Common myeloid progenitor, CD34-positive (primary cell): Measurements from ENCODE around the gene ZNF185.

ENCODE experiments used
- CTCF ChIA-PET: fragments of 350-600 bp; sonication (Branson Sonifier 250); formaldehyde crosslinking; loops from one replicate; lab custom pipeline; 2021; ENCODE audit warnings: antibody characterized with exemption; lab: Charles Lee
- POLR2A ChIA-PET: fragments of 350-600 bp; sonication (Branson Sonifier 250); formaldehyde crosslinking; loops from one replicate; lab custom pipeline; 2021; ENCODE audit warnings: antibody characterized with exemption; lab: Charles Lee
- DNase-seq, 3 donors: peaks; one replicate each; pipeline versions ENCODE4 v3.0.0 to v3.0.0-alpha.2; 2013
- H3K27ac ChIP-seq, 2 experiments: 1 replicate in 1 of 2; 2 replicates in 1 of 2; pipeline ENCODE4 v1.7.0; 2013; ENCODE audit warnings: inconsistent platforms in 2 of 2, low read length in 2 of 2, mild to moderate bottlenecking in 2 of 2, low read depth in 1 of 2, moderate library complexity in 1 of 2; ENCODE audit not compliant: severe bottlenecking in 2 of 2, insufficient read depth in 1 of 2, poor library complexity in 1 of 2
- H3K27me3 ChIP-seq, 5 experiments: replicated peaks in 2 of 5; 1 replicate in 3 of 5; 2 replicates in 2 of 5; pipeline versions ENCODE4 v1.6.1 to v1.7.0; 2013; ENCODE audit warnings: low read length in 4 of 5, mild to moderate bottlenecking in 2 of 5, moderate library complexity in 2 of 5, inconsistent platforms in 1 of 5; ENCODE audit not compliant: insufficient read depth in 5 of 5, control insufficient read depth in 4 of 5
- H3K36me3 ChIP-seq, 4 experiments: 1 replicate in 2 of 4; 2 replicates in 2 of 4; pipeline versions ENCODE4 v1.6.1 to v1.7.0; 2013; ENCODE audit warnings: low read length in 3 of 4, control low read depth in 1 of 4, mild to moderate bottlenecking in 1 of 4; ENCODE audit not compliant: control insufficient read depth in 4 of 4, insufficient read depth in 4 of 4
- H3K4me1 ChIP-seq, 4 experiments: 1 replicate in 3 of 4; 2 replicates in 1 of 4; pipeline versions ENCODE4 v1.6.1 to v1.7.1; 2013; ENCODE audit warnings: low read length in 3 of 4, mild to moderate bottlenecking in 3 of 4, control low read depth in 1 of 4, inconsistent platforms in 1 of 4, moderate library complexity in 1 of 4; ENCODE audit not compliant: control insufficient read depth in 4 of 4, insufficient read depth in 4 of 4; ENCODE audit errors: control extremely low read depth in 1 of 4
- H3K4me3 ChIP-seq, 7 experiments: 1 replicate in 4 of 7; 2 replicates in 3 of 7; pipeline versions ENCODE4 v1.5.1 to v1.7.0; 2013; ENCODE audit warnings: mild to moderate bottlenecking in 7 of 7, low read length in 6 of 7, moderate library complexity in 6 of 7, inconsistent platforms in 2 of 7, low read depth in 2 of 7, control low read depth in 1 of 7; ENCODE audit not compliant: insufficient read depth in 4 of 7, control insufficient read depth in 1 of 7; ENCODE audit errors: extremely low read depth in 1 of 7
- H3K9me3 ChIP-seq, 5 experiments: 1 replicate in 4 of 5; 2 replicates in 1 of 5; pipeline versions ENCODE4 v1.6.1 to v1.7.1; 2013; ENCODE audit warnings: low read length in 4 of 5, mild to moderate bottlenecking in 2 of 5, inconsistent platforms in 1 of 5, low read depth in 1 of 5, moderate library complexity in 1 of 5; ENCODE audit not compliant: control insufficient read depth in 4 of 5, insufficient read depth in 2 of 5; ENCODE audit errors: control extremely low read depth in 1 of 5
- WGBS: methylation state at CpG from one replicate; pipeline ENCODE4 v1.1.5; 2013; ENCODE audit not compliant: insufficient coverage; 5-methylcytosine and 5-hydroxymethylcytosine counted together

Gene ZNF185

DNA sequence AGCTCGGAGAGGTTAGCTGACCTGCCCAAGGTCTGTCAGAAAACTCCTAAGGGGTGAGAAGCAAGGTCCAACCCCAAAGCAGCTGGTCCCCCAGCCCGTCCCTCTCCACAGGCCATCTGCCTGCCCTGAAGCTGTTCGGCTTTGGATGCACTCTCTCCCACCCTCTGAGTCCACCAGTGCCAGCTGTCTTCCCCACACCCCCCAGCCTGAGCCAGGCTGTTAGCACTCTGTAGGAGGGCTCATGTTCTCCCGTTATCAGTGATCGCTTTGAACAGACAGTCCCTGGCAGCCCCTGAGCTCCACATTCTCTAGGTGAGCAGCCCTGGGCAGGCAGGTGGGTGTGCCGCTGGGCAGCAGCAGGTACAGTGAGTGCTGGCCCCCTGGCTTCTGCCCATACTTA lies 16.0 kb downstream of the ZNF185 start:
- WGBS, result 86% methylated on average over 6 of the region's 6 CpGs
- DNase-seq, result no peak
- H3K27me3 ChIP-seq, result no peaks in the 10 kb centered on the region
- no peak overlapping the region for H3K4me3 ChIP-seq
- POLR2A ChIA-PET, result no interaction called here
- CTCF ChIA-PET, result interaction anchor here (1.3 to 6.7 kb wide), 6 partner anchors 9 to 28 kb away, joined by 4 to 73 read pairs (median 7); no protein-coding TSS in a partner anchor
- H3K4me1 ChIP-seq, result peaks cover 0 to 50% (median 20%) of the 10 kb centered on the region in 4 experiments
- H3K36me3 ChIP-seq, result no peaks in the 10 kb centered on the region
- no peak overlapping the region for H3K27ac ChIP-seq
- no peaks in the 10 kb centered on the region for H3K9me3 ChIP-seq

DNA sequence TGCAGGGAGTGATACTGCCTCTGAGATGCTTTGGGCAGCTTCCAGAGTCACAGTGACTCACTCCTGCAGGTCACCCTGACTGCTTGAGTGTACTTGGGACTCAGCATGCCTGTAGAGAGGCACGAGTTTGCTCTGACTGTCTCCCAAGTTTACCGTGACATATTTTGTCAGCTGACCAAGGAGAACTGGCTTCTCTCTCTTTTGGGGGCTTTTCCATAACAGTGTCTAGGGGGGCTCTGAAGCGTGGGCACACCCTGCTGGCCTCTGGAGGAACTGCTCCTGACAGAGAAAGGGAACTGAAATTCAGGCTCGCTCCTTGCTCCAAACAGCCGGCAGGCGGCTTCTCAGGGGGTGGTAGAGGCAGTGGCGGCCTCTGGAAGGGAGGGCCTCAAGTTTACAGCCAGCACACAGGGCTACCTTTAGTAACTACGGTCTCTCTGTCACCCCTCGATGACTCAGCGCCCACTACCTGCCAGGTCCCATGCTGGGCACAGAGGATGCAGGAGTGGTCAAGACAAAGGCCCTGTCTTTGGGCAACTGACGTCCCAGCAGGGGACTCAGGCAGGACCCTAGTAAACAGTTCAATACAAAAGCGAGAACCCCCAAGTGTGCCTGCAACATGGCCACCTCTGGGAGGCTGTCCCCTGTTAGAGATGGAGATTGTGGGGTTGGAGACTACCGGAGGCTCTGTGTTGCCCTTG lies 17.8 kb downstream of the ZNF185 start:
- Histone ChIP-seq H3K27me3 (no peaks in the 10 kb centered on the region), H3K9me3 (no peaks in the 10 kb centered on the region), H3K36me3 (no peaks in the 10 kb centered on the region), H3K27ac (no peak overlapping the region), H3K4me3 (no peak overlapping the region), H3K4me1 (peaks cover 0 to 67% (median 28%) of the 10 kb centered on the region in 4 experiments)
- CTCF ChIA-PET, result interaction anchor here (1.0 to 6.7 kb wide), 5 partner anchors 11 to 19 kb away, joined by 3 to 73 read pairs (median 5); no protein-coding TSS in a partner anchor
- POLR2A ChIA-PET, result no interaction called here
- DNase-seq, result peak; percentile 56 to 75 (median 71)
- 34% methylated on average over 12 of the region's 13 CpGs for WGBS

- DNase-seq, result no peak
- H3K27ac ChIP-seq, result no peak overlapping the region
- H3K27me3 ChIP-seq, result no peaks in the 10 kb centered on the region
- POLR2A ChIA-PET, result no interaction called here
- H3K36me3 ChIP-seq, result no peaks in the 10 kb centered on the region
- peaks cover 0 to 88% (median 39%) of the 10 kb centered on the region in 4 experiments for H3K4me1 ChIP-seq
- 65% methylated on average over 20 of the region's 21 CpGs for WGBS
- CTCF ChIA-PET, result interaction anchor here (0.9 to 6.7 kb wide), 4 partner anchors 8 to 1164 kb away, joined by 3 to 73 read pairs (median 3); no protein-coding TSS in a partner anchor
- H3K4me3 ChIP-seq, result no peak overlapping the region
- no peaks in the 10 kb centered on the region for H3K9me3 ChIP-seq
Observed at GRCh38 chrX:152917656-152918579, 20.1 kb downstream of the ZNF185 start.

DNA sequence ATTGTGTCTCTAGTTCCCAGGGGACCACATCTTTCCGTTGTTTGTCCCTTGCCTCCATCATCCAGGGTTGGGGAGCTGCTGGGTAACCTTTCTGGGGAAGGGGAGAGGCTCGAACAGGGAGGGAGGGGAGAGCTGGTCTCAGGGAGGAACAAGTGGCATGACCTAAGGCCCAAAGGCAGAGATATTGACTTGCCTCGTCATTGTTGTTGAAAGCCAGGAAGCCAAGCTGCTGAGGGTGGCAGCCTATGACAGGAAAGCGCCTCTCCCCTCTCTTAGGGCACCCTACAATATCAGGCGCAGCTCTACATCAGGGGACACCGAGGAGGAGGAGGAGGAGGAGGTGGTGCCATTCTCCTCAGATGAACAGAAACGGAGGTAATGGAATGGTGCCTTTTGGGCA lies 20.8 kb downstream of the ZNF185 start:
- WGBS, result 18% methylated on average over 3 of the region's 7 CpGs
- no peaks in the 10 kb centered on the region for H3K27me3 ChIP-seq
- no peaks in the 10 kb centered on the region for H3K9me3 ChIP-seq
- peak overlapping the region in 1 of 7 experiments; percentile 3 for H3K4me3 ChIP-seq
- no peak overlapping the region for H3K27ac ChIP-seq
- ChIA-PET CTCF (interaction anchor here (0.9 to 6.7 kb wide), 3 partner anchors 8 to 1165 kb away, joined by 3 to 73 read pairs (median 3); no protein-coding TSS in a partner anchor), POLR2A (no interaction called here)
- peaks cover 0 to 87% (median 34%) of the 10 kb centered on the region in 4 experiments for H3K4me1 ChIP-seq
- peak in 2 of 3 donors; percentile 51 to 64 for DNase-seq
- no peaks in the 10 kb centered on the region for H3K36me3 ChIP-seq

DNA sequence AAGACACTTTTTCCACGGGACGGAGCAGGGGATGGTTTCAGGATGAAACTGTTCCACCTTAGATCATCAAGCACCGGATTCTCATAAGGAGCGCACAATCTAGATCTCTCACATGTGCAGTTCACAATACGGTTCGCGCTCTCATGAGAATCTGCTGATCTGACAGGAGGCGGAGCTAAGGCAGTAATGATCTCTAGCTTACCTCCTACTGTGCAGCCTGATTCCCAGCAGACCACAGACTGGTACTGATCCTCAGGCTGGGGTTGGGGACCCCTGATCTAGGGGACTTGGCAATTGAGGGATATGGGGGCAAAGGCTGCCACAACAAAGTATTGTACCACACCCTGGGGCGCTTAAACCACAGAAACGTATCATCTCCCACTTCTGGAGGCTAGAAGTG lies 25.7 kb downstream of the ZNF185 start:
- no peak for DNase-seq
- no peak overlapping the region for H3K27ac ChIP-seq
- no peaks in the 10 kb centered on the region for H3K36me3 ChIP-seq
- ChIA-PET POLR2A (no interaction called here), CTCF (interaction anchor here (0.6 to 1.9 kb wide), 4 partner anchors 9 to 22 kb away, joined by 3 to 5 read pairs (median 4); no protein-coding TSS in a partner anchor)
- H3K4me3 ChIP-seq, result no peak overlapping the region
- H3K4me1 ChIP-seq, result peaks cover 0 to 60% (median 26%) of the 10 kb centered on the region in 4 experiments
- H3K27me3 ChIP-seq, result no peaks in the 10 kb centered on the region
- 79% methylated on average over 10 of the region's 10 CpGs for WGBS
- H3K9me3 ChIP-seq, result no peaks in the 10 kb centered on the region

- WGBS, result 82% methylated on average over 4 of the region's 5 CpGs
- no peaks in the 10 kb centered on the region for H3K27me3 ChIP-seq
- H3K36me3 ChIP-seq, result no peaks in the 10 kb centered on the region
- DNase-seq, result no peak
- no peak overlapping the region for H3K4me3 ChIP-seq
- no peak overlapping the region for H3K27ac ChIP-seq
- no peaks in the 10 kb centered on the region for H3K9me3 ChIP-seq
- CTCF ChIA-PET, result interaction anchor here (0.9 to 4.5 kb wide), 9 partner anchors 10 to 106 kb away, joined by 3 to 73 read pairs (median 4); no protein-coding TSS in a partner anchor
- H3K4me1 ChIP-seq, result peaks cover 0 to 38% (median 15%) of the 10 kb centered on the region in 4 experiments
- POLR2A ChIA-PET, result no interaction called here
Observed at GRCh38 chrX:152925835-152926234, 28.0 kb downstream of the ZNF185 start.
